Measurements from ENCODE around the gene RAB42. TPM values are rescaled to one million over a fixed set of nuclear protein-coding genes. Genes with fewer than 3 reads are reported as not detected.

Gene RAB42
- total and polyA plus RNA-seq, 2 of the 8 experiments (the other 6 are each of a cell fraction or from before 2014, with no cell fraction given) = 12.5 to 16.6 TPM

DNA sequence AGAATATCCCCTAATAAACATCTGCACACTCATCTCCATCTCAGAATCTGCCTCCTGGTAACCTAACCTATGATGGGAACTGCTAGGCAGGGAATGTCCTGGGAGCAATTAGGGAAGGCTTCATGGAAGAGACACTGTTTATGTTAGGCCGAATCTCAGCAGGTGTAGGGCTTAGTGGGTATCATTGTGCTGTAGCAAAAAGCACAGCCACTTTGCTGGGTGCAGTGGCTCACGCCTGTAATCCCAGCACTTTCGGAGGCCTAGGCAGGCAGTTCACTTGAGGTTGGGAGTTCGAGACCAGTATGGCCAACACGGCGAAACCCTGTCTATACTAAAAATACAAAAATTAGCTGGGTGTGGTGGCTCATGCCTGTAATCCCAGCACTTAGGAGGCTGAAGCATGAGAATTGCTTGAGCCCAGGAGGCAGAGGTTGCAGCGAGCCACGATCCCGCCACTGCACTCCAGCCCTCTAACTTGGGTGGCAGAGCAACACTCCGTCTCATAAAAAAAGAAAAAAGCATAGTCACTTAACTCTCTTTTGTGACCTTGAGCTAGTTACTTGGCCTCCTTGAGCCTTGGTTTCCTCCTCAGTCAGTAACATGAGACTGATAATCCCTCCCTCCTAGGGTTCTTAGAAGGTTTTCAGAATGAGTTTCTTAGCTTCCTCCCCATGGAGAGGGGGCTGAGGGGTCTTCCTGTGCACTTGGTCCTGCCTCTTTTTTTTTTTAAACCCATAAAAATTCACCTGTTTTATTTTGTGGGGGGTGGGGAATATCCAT lies 3.5 kb downstream of the RAB42 start:
- Histone ChIP-seq H3K4ac (replicated peaks; ENCODE audit: insufficient read length, low read depth, low read length) (no peak overlapping the region), H3K18ac (ENCODE audit: extremely low read depth, low read length) (no peak overlapping the region), H3K36me3 (ENCODE audit: control insufficient read depth in 2 of 4, insufficient read depth in 4 of 4, low read length in 3 of 4) (no peaks in the 10 kb centered on the region), H3K9me3 (ENCODE audit: insufficient read depth in 2 of 2, low read depth in 1 of 2, low read length in 1 of 2) (no peaks in the 10 kb centered on the region; a peak in 1 of 4 replicates), H4K5ac (ENCODE audit: insufficient read length, low read depth, low read length) (no peak overlapping the region), H2BK20ac (ENCODE audit: low read length) (no peak overlapping the region), H4K20me1 (replicated peaks in 1 of 2; ENCODE audit: control insufficient read depth in 1 of 2, insufficient read depth in 2 of 2, low read length in 2 of 2) (no peaks in the 10 kb centered on the region), H2AK5ac (ENCODE audit: low read depth, low read length) (no peak overlapping the region), H3K9ac (replicated peaks in 1 of 4; ENCODE audit: extremely low read depth in 1 of 4, low read depth in 3 of 4, low read length in 3 of 4) (no peak overlapping the region), H3K27ac (ENCODE audit: low read depth, low read length) (peak overlapping the region; percentile 2; the same call in 1 of the 2 replicates), H2BK15ac (ENCODE audit: low read length) (no peak overlapping the region; the same call in 1 of the 2 replicates), H3K14ac (ENCODE audit: insufficient read length) (no peak overlapping the region), H3K4me3 (ENCODE audit: extremely low read depth in 1 of 4, insufficient read depth in 2 of 4, low read depth in 3 of 4, low read length in 4 of 4) (no peak overlapping the region), H2AFZ (ENCODE audit: low read length) (no peak overlapping the region), H2BK12ac (ENCODE audit: low read depth, low read length) (no peak overlapping the region; the same call in 1 of the 2 replicates), H2BK5ac (ENCODE audit: low read depth, low read length) (peak overlapping the region; percentile 67), H4K91ac (replicated peaks; ENCODE audit: insufficient read length, low read length) (no peak overlapping the region), H3K23ac (ENCODE audit: insufficient read length) (no peak overlapping the region), H3K27me3 (replicated peaks in 1 of 4; ENCODE audit: control insufficient read depth in 3 of 4, extremely low read depth in 1 of 4, insufficient read depth in 3 of 4, low read length in 3 of 4) (peaks cover 0 to 7% (median 2%) of the 10 kb centered on the region in 4 experiments; a peak in 3 of 7 replicates), H2BK120ac (replicated peaks; ENCODE audit: low read depth, low read length) (no peak overlapping the region), H3K4me1 (replicated peaks in 1 of 4; ENCODE audit: control insufficient read depth in 3 of 4, insufficient read depth in 4 of 4, low read length in 3 of 4) (peaks cover 9 to 18% (median 14%) of the 10 kb centered on the region in 4 experiments), H3K79me2 (ENCODE audit: control insufficient read depth in 1 of 2, insufficient read depth in 2 of 2, low read length in 2 of 2) (no peaks in the 10 kb centered on the region; a peak in 1 of 4 replicates), H3K23me2 (ENCODE audit: low read depth, low read length) (no peaks in the 10 kb centered on the region; the same call in none of the 2 replicates), H4K8ac (ENCODE audit: extremely low read depth, insufficient read depth, low read length) (no peak overlapping the region), H3K79me1 (ENCODE audit: low read depth, low read length) (no peaks in the 10 kb centered on the region), H3K56ac (replicated peaks; ENCODE audit: insufficient read length, low read depth, low read length) (no peak overlapping the region), H3K4me2 (ENCODE audit: insufficient read depth in 1 of 2, low read depth in 2 of 2, low read length in 2 of 2) (peak overlapping the region; percentile 4 to 26; a peak in 1 of 4 replicates)
- FAIRE-seq = no peak
- ChIA-PET POLR2A (ENCODE audit: partially characterized antibody) (interaction anchor here (0.5 to 21.8 kb wide), 5 partner anchors 16 to 82 kb away, joined by 4 to 473 read pairs (median 6); partner anchors contain the start of genes RCC1 and RNU11), CTCF (ENCODE audit: partially characterized antibody) (interaction anchor here (0.6 to 1.6 kb wide), 4 partner anchors 9 to 1102 kb away, joined by 3 to 5 read pairs (median 4); no protein-coding TSS in a partner anchor)
- WGBS, 2 experiments (ENCODE audit: extremely low coverage in 1 of 2, insufficient coverage in 1 of 2, insufficient read length in 1 of 2, insufficient replicate concordance in 2 of 2, low coverage in 1 of 2, low lambda C conversion rate in 2 of 2, missing lambda C conversion rate in 1 of 2) = 73% methylated on average over 9 of the region's 10 CpGs; no CpG with 5 or more reads in 1 of the 2 experiments
- no peak for DNase-seq (ENCODE audit: low read depth in 1 of 2, low spot score in 2 of 2)
- TF ChIP-seq POLR2AphosphoS5 (IDR thresholded peaks at IDR 0.05; ENCODE audit: low read depth, low read length) (no peak), JUN (IDR thresholded peaks at IDR 0.05; ENCODE audit: low read depth, low read length) (no peak), SIN3A (conservative IDR thresholded peaks at IDR 0.05 in 1 of 2, IDR thresholded peaks at IDR 0.05 in 1 of 2; ENCODE audit: low read depth in 1 of 2, low read length in 2 of 2) (no peak), RFX5 (IDR thresholded peaks at IDR 0.05; ENCODE audit: borderline replicate concordance, low read depth, low read length) (no peak), TAF7 (optimal IDR thresholded peaks at IDR 0.05; ENCODE audit: borderline replicate concordance, low read depth, low read length) (no peak), SP1 (IDR thresholded peaks at IDR 0.05; ENCODE audit: low read depth, low read length) (no peak), KDM5A (IDR thresholded peaks at IDR 0.05; ENCODE audit: low read length) (no peak), SP2 (IDR thresholded peaks at IDR 0.05; ENCODE audit: low read length) (no peak), HDAC6 (IDR thresholded peaks at IDR 0.05; ENCODE audit: low read depth, low read length) (no peak), PHF8 (conservative IDR thresholded peaks at IDR 0.05; ENCODE audit: low read depth, low read length) (no peak)
- TF ChIP-seq, protein P1, sequence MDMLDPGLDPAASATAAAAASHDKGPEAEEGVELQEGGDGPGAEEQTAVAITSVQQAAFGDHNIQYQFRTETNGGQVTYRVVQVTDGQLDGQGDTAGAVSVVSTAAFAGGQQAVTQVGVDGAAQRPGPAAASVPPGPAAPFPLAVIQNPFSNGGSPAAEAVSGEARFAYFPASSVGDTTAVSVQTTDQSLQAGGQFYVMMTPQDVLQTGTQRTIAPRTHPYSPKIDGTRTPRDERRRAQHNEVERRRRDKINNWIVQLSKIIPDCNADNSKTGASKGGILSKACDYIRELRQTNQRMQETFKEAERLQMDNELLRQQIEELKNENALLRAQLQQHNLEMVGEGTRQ (IDR thresholded peaks at IDR 0.05; ENCODE audit: low read length) = no peak
